HCT116 (cell line): ENCODE measurements around the gene ELFN1. TPM values are rescaled to one million over a fixed set of nuclear protein-coding genes. Genes with fewer than 3 reads are reported as not detected.

Source experiments
- ATAC-seq: fragments of 200-7000 bp; cut with Tn5 transposase; 2 replicates; pipeline ENCODE4 v1.9.1; 2020; ENCODE audit warnings: mild to moderate bottlenecking, moderate library complexity
- BruUV-seq: library from RNA; stranded (reverse); fragments of 400-500 nt; replicated peaks from 2 replicates; lab custom pipeline; 2021; lab: Mats Ljungman, UMichigan
- CTCF ChIA-PET: fragments of 300-600 bp; sonication (Branson Sonifier 250); formaldehyde crosslinking; loops from one replicate; lab custom pipeline; 2021; ENCODE audit warnings: antibody characterized with exemption; lab: Charles Lee
- POLR2A ChIA-PET: fragments of 300-600, 350-600 bp; sonication (Branson Sonifier 250); formaldehyde crosslinking; loops from one replicate; lab custom pipeline; 2021; ENCODE audit warnings: antibody characterized with exemption; lab: Charles Lee
- RAD21 ChIA-PET, 2 experiments: fragments of 300-600 bp; sonication (Branson Sonifier 250); formaldehyde crosslinking; loops; one replicate each; lab custom pipeline; 2023; ENCODE audit warnings: low total read pairs in 2 of 2; ENCODE audit not compliant: uncharacterized antibody in 2 of 2, unreplicated experiment in 2 of 2, low non-redundant PET in 1 of 2; lab: Charles Lee
- DNase-seq: peaks from one replicate; pipeline ENCODE4 v3.0.0-alpha.2; 2010; ENCODE audit warnings: low read depth, low spot score
- H2AFZ ChIP-seq: fragments of 200-600 bp; shearing (Covaris generic), sonication (generic); 2 replicates; pipeline ENCODE4 v1.6.1; 2017; ENCODE audit warnings: low read depth, mixed run types, mixed read lengths, antibody characterized with exemption, low read length; ENCODE audit not compliant: poor library complexity, severe bottlenecking
- H3K27ac ChIP-seq: 2 replicates; pipeline ENCODE4 v1.5.1; 2012; ENCODE audit warnings: low read depth, low read length
- H3K27me3 ChIP-seq: fragments of 200-600 bp; sonication (generic); 2 replicates; pipeline ENCODE4 v1.6.1; 2016; ENCODE audit warnings: mixed run types, low read length, mixed read lengths; ENCODE audit not compliant: insufficient read depth
- H3K36me3 ChIP-seq, 2 experiments: fragments of 200-500 bp in 1 of 2; fragments of 200-600 bp in 1 of 2; sonication (Bioruptor generic) in 1 of 2; sonication (generic) in 1 of 2; 2 replicates each; pipeline versions ENCODE4 v1.5.1 to v1.6.1; 2014 to 2016; ENCODE audit warnings: low read length in 2 of 2, inconsistent platforms in 1 of 2, mixed read lengths in 1 of 2, mixed run types in 1 of 2; ENCODE audit not compliant: insufficient read depth in 2 of 2, control insufficient read depth in 1 of 2
- H3K4me1 ChIP-seq, 2 experiments: fragments of 200-600 bp in 1 of 2; sonication (generic) in 1 of 2; 2 replicates each; pipeline versions ENCODE4 v1.5.1 to v1.6.1; 2012 to 2017; ENCODE audit warnings: low read length in 2 of 2, inconsistent platforms in 1 of 2, mild to moderate bottlenecking in 1 of 2, mixed read lengths in 1 of 2, mixed run types in 1 of 2, moderate library complexity in 1 of 2; ENCODE audit not compliant: insufficient read depth in 2 of 2, control insufficient read depth in 1 of 2
- H3K4me2 ChIP-seq: fragments of 200-600 bp; sonication (generic); 2 replicates; pipeline ENCODE4 v1.6.1; 2017; ENCODE audit warnings: mixed run types, low read length, mixed read lengths
- H3K4me3 ChIP-seq, 2 experiments: fragments of 200-600 bp in 1 of 2; sonication (generic) in 1 of 2; replicated peaks in 1 of 2; 2 replicates each; pipeline ENCODE4 v1.5.1; 2011 to 2016; ENCODE audit warnings: low read length in 2 of 2, control low read depth in 1 of 2, low read depth in 1 of 2, mild to moderate bottlenecking in 1 of 2, mixed read lengths in 1 of 2, mixed run types in 1 of 2
- H3K79me2 ChIP-seq: fragments of 200-600 bp; sonication (generic); 2 replicates; pipeline ENCODE4 v1.6.1; 2017; ENCODE audit warnings: mild to moderate bottlenecking, mixed run types, low read length, moderate library complexity, mixed read lengths; ENCODE audit not compliant: insufficient read depth
- H3K9ac ChIP-seq: fragments of 200-600 bp; sonication (generic); 2 replicates; pipeline ENCODE4 v1.6.1; 2016; ENCODE audit warnings: low read length, mixed read lengths
- H3K9me2 ChIP-seq: fragments of 200-600 bp; sonication (generic), shearing (Covaris generic); 2 replicates; pipeline ENCODE4 v1.6.1; 2017; ENCODE audit warnings: mixed run types, mild to moderate bottlenecking, moderate library complexity; ENCODE audit not compliant: insufficient read depth
- H3K9me3 ChIP-seq, 2 experiments: fragments of 200-500 bp in 1 of 2; fragments of 200-600 bp in 1 of 2; sonication (Bioruptor generic) in 1 of 2; sonication (generic) in 1 of 2; 2 replicates each; pipeline ENCODE4 v1.6.1; 2014 to 2017; ENCODE audit warnings: low read length in 2 of 2, mixed read lengths in 2 of 2, inconsistent platforms in 1 of 2, low read depth in 1 of 2, mild to moderate bottlenecking in 1 of 2, mixed run types in 1 of 2, moderate library complexity in 1 of 2; ENCODE audit not compliant: control insufficient read depth in 1 of 2, insufficient read depth in 1 of 2
- H4K20me1 ChIP-seq: fragments of 200-600 bp; sonication (generic), shearing (Covaris generic); 2 replicates; pipeline ENCODE4 v1.6.1; 2017; ENCODE audit warnings: mixed run types, mild to moderate bottlenecking, moderate library complexity; ENCODE audit not compliant: insufficient read depth
- CBX3 ChIP-seq: IDR thresholded peaks from 2 replicates; pipeline ENCODE4 v1.6.1; 2012; ENCODE audit warnings: low read depth
- EGR1 ChIP-seq: IDR thresholded peaks from 2 replicates; pipeline ENCODE4 v1.6.1; 2012; ENCODE audit warnings: low read depth
- ELF1 ChIP-seq: IDR thresholded peaks from 2 replicates; pipeline ENCODE4 v1.6.1; 2012; ENCODE audit warnings: low read depth, borderline replicate concordance
- SRF ChIP-seq: IDR thresholded peaks from 2 replicates; pipeline ENCODE4 v1.6.1; 2012; ENCODE audit warnings: low read depth
- TCF7L2 ChIP-seq: IDR thresholded peaks from 2 replicates; pipeline ENCODE4 v1.7.0; 2011; ENCODE audit warnings: borderline replicate concordance, inconsistent platforms; ENCODE audit not compliant: insufficient read depth, insufficient read length; ENCODE audit errors: extremely low read depth
- ZFX ChIP-seq: fragments of 450-650 bp; IDR thresholded peaks from 2 replicates; pipeline ENCODE4 v1.6.1; 2017
- intact Hi-C: fragments of 100-400 bp; cut with micrococcal nuclease; formaldehyde crosslinking; loops from 2 replicates; pipeline ENCODE4 v1.10.0; 2022
- total RNA-seq: library from RNA; stranded (reverse); gene quantifications from one replicate; pipeline ENCODE4 v1.2.1, GENCODE V29; 2021; ENCODE audit not compliant: unreplicated experiment
- TF ChIP-seq, protein P1 (sequence below): IDR thresholded peaks from 2 replicates; pipeline ENCODE4 v1.6.1; 2011; ENCODE audit warnings: mild to moderate bottlenecking, low read length, moderate library complexity; ENCODE audit not compliant: insufficient replicate concordance; ENCODE audit errors: extremely low read depth
- TF ChIP-seq, protein P2 (sequence below), 3 experiments: fragments of 200-600 bp in 1 of 3; sonication (generic) in 1 of 3; IDR thresholded peaks in 2 of 3; conservative IDR thresholded peaks in 1 of 3; 2 replicates each; pipeline ENCODE4 v1.5.1; 2012 to 2017; ENCODE audit warnings: low read depth in 2 of 3, low read length in 2 of 3, antibody characterized with exemption in 1 of 3, borderline replicate concordance in 1 of 3, control low read depth in 1 of 3, mild to moderate bottlenecking in 1 of 3, mixed read lengths in 1 of 3, mixed run types in 1 of 3, moderate library complexity in 1 of 3; ENCODE audit not compliant: insufficient read depth in 1 of 3
- TF ChIP-seq, protein P3 (sequence below): IDR thresholded peaks from 2 replicates; pipeline ENCODE4 v1.6.1; 2012; ENCODE audit warnings: low read depth

The ELFN1 gene
- total RNA-seq, 1 experiment from 2014 or later, result 4.4 TPM

DNA sequence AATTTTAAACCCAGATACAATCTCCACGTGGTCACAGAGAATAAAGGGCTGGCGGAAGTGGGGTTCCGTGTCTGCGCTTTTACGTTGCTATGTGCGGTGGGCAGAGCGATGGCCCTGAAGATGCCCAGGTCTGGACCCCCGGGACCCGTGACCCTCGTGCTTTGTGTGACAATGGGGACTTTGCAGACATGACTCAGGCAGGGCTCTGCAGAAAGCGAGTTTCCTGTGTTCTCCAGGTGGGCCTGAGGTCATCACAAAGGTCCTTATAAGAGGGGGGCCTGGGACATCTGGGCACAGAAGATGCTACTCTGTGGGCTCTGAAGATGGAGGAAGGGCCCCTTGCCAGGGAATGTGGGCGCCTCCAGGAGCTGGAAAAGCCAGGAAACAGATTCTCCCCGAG is 95.3 kb downstream of the ELFN1 start:
- no TSS peak for BruUV-seq
- H3K4me1 ChIP-seq, result no peaks in the 10 kb centered on the region
- H2AFZ ChIP-seq, result no peak overlapping the region
- ChIA-PET POLR2A (no interaction called here), RAD21 (no interaction called here), CTCF (no interaction called here)
- no peaks in the 10 kb centered on the region for H3K9me2 ChIP-seq
- H3K9ac ChIP-seq, result no peak overlapping the region
- H3K4me3 ChIP-seq, result no peak overlapping the region
- H4K20me1 ChIP-seq, result no peaks in the 10 kb centered on the region
- H3K36me3 ChIP-seq, result no peaks in the 10 kb centered on the region
- H3K79me2 ChIP-seq, result no peaks in the 10 kb centered on the region
- ATAC-seq (no peak), DNase-seq (no peak)
- no peak overlapping the region for H3K4me2 ChIP-seq
- no peaks in the 10 kb centered on the region; a peak in 1 of 4 replicates for H3K9me3 ChIP-seq
- TF ChIP-seq EGR1 (no peak), TCF7L2 (no peak), ELF1 (no peak), SRF (no peak), CBX3 (no peak), ZFX (no peak)
- TF ChIP-seq, protein P1, sequence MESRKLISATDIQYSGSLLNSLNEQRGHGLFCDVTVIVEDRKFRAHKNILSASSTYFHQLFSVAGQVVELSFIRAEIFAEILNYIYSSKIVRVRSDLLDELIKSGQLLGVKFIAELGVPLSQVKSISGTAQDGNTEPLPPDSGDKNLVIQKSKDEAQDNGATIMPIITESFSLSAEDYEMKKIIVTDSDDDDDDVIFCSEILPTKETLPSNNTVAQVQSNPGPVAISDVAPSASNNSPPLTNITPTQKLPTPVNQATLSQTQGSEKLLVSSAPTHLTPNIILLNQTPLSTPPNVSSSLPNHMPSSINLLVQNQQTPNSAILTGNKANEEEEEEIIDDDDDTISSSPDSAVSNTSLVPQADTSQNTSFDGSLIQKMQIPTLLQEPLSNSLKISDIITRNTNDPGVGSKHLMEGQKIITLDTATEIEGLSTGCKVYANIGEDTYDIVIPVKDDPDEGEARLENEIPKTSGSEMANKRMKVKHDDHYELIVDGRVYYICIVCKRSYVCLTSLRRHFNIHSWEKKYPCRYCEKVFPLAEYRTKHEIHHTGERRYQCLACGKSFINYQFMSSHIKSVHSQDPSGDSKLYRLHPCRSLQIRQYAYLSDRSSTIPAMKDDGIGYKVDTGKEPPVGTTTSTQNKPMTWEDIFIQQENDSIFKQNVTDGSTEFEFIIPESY, result no peak
- TF ChIP-seq, all 23 proteins: peak for 0
- H3K27me3 ChIP-seq, result no peaks in the 10 kb centered on the region
- H3K27ac ChIP-seq, result no peak overlapping the region
- intact Hi-C loops, result no loop called here

DNA sequence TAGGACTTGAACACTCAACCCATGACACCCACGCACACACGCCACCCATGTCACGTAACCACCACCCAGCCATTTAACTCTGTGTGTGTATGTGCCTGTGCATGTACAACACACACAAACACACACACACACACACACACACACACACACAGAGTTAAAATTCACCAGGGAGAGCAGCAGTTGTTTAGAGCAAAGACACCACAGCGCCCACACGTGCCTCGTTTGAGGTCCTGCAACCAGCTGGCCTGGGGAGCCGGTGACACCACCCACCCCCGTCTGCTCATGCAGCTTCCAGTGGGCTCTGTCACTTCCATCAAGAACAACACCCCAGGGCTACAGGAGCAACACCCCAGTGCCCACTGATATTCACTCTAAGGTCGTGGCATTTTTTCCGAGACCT is 97.4 kb downstream of the ELFN1 start:
- peak; percentile 69 for ATAC-seq
- H3K9me2 ChIP-seq, result no peaks in the 10 kb centered on the region
- RAD21 ChIA-PET, result no interaction called here
- DNase-seq, result peak; percentile 10
- no TSS peak for BruUV-seq
- no peaks in the 10 kb centered on the region for H3K4me1 ChIP-seq
- H3K79me2 ChIP-seq, result no peaks in the 10 kb centered on the region
- POLR2A ChIA-PET, result no interaction called here
- H2AFZ ChIP-seq, result no peak overlapping the region
- no peaks in the 10 kb centered on the region; a peak in 1 of 4 replicates for H3K9me3 ChIP-seq
- no peak overlapping the region for H3K27ac ChIP-seq
- no peak overlapping the region for H3K4me2 ChIP-seq
- H3K4me3 ChIP-seq, result no peak overlapping the region
- intact Hi-C loops, result no loop called here
- CTCF ChIA-PET, result no interaction called here
- no peaks in the 10 kb centered on the region for H3K36me3 ChIP-seq
- no peaks in the 10 kb centered on the region for H3K27me3 ChIP-seq
- H3K9ac ChIP-seq, result no peak overlapping the region
- H4K20me1 ChIP-seq, result no peaks in the 10 kb centered on the region
- TF ChIP-seq, protein P1, result no peak
- TF ChIP-seq, protein P2, sequence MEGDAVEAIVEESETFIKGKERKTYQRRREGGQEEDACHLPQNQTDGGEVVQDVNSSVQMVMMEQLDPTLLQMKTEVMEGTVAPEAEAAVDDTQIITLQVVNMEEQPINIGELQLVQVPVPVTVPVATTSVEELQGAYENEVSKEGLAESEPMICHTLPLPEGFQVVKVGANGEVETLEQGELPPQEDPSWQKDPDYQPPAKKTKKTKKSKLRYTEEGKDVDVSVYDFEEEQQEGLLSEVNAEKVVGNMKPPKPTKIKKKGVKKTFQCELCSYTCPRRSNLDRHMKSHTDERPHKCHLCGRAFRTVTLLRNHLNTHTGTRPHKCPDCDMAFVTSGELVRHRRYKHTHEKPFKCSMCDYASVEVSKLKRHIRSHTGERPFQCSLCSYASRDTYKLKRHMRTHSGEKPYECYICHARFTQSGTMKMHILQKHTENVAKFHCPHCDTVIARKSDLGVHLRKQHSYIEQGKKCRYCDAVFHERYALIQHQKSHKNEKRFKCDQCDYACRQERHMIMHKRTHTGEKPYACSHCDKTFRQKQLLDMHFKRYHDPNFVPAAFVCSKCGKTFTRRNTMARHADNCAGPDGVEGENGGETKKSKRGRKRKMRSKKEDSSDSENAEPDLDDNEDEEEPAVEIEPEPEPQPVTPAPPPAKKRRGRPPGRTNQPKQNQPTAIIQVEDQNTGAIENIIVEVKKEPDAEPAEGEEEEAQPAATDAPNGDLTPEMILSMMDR (IDR thresholded peaks at IDR 0.05 in 2 of 3, conservative IDR thresholded peaks at IDR 0.05 in 1 of 3; ENCODE audit: borderline replicate concordance in 1 of 3, insufficient read depth in 1 of 3, low read depth in 2 of 3, low read length in 2 of 3), result peak in 2 of 3 experiments; percentile 37 to 45; a peak in 4 of 6 replicates
- TF ChIP-seq, protein P3, sequence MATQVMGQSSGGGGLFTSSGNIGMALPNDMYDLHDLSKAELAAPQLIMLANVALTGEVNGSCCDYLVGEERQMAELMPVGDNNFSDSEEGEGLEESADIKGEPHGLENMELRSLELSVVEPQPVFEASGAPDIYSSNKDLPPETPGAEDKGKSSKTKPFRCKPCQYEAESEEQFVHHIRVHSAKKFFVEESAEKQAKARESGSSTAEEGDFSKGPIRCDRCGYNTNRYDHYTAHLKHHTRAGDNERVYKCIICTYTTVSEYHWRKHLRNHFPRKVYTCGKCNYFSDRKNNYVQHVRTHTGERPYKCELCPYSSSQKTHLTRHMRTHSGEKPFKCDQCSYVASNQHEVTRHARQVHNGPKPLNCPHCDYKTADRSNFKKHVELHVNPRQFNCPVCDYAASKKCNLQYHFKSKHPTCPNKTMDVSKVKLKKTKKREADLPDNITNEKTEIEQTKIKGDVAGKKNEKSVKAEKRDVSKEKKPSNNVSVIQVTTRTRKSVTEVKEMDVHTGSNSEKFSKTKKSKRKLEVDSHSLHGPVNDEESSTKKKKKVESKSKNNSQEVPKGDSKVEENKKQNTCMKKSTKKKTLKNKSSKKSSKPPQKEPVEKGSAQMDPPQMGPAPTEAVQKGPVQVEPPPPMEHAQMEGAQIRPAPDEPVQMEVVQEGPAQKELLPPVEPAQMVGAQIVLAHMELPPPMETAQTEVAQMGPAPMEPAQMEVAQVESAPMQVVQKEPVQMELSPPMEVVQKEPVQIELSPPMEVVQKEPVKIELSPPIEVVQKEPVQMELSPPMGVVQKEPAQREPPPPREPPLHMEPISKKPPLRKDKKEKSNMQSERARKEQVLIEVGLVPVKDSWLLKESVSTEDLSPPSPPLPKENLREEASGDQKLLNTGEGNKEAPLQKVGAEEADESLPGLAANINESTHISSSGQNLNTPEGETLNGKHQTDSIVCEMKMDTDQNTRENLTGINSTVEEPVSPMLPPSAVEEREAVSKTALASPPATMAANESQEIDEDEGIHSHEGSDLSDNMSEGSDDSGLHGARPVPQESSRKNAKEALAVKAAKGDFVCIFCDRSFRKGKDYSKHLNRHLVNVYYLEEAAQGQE, result no peak
